GM12874 (cell line): ENCODE measurements around the gene ARHGEF6.

Experiments
- TF ChIP-seq, protein P1 (sequence below): IDR thresholded peaks from 2 replicates; pipeline ENCODE4 v1.5.1; 2011; ENCODE audit warnings: low read depth, mild to moderate bottlenecking, control low read depth, low read length, moderate library complexity; ENCODE audit not compliant: insufficient read depth

Gene ARHGEF6

DNA sequence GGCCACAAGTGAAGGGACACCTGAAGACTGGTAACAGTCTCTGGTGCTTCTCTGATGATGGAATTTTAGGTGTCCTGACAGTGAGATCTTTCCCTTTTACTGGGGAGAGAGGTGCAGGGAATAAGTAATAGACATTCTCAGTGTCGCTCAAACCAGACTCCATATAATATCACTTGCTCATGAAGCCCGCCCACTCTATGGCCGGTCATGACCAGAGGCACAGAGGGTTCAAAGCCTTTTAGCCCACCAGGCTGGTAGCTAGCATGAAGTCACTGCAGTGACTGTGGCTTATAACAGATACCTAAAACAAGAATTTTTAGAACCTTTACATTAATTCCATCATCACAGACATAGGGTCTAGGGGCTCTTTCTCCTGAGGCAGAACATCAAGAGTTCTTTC, 129.9 kb downstream of the ARHGEF6 start:
- TF ChIP-seq, protein P1, sequence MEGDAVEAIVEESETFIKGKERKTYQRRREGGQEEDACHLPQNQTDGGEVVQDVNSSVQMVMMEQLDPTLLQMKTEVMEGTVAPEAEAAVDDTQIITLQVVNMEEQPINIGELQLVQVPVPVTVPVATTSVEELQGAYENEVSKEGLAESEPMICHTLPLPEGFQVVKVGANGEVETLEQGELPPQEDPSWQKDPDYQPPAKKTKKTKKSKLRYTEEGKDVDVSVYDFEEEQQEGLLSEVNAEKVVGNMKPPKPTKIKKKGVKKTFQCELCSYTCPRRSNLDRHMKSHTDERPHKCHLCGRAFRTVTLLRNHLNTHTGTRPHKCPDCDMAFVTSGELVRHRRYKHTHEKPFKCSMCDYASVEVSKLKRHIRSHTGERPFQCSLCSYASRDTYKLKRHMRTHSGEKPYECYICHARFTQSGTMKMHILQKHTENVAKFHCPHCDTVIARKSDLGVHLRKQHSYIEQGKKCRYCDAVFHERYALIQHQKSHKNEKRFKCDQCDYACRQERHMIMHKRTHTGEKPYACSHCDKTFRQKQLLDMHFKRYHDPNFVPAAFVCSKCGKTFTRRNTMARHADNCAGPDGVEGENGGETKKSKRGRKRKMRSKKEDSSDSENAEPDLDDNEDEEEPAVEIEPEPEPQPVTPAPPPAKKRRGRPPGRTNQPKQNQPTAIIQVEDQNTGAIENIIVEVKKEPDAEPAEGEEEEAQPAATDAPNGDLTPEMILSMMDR: no peak

DNA sequence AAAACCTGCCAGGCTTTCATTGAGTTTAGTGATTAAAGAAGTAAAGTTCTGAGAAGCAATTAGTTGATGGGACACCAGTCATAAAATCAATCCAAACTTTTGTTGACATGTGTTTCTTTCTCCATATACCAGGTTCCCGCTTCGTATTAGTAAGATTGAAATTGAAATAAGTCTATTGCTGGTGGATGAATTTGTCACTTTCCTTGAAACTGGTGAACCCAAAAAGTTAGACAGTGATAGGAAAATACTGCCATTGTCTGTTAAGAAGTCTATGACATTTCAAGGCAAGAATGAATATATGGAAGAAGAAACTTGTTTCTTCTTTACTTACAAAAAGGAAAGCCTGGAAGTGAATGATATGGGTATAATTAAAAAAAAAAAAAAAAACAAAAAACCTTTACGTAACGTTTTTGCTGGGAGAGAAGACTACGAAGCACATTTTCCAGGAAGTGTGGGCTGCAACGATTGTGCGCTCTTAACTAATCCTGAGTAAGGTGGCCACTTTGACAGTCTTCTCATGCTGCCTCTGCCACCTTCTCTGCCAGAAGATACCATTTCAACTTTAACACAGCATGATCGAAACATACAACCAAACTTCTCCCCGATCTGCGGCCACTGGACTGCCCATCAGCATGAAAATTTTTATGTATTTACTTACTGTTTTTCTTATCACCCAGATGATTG, 132.9 kb downstream of the ARHGEF6 start, which contains the start of gene CD40LG:
Gene CD40LG, plus strand, starts transcription at position 482 of the 684 bp plus-strand sequence. Its CDS starts 91 bp downstream, at position 573.
- TF ChIP-seq, protein P1: no peak

DNA sequence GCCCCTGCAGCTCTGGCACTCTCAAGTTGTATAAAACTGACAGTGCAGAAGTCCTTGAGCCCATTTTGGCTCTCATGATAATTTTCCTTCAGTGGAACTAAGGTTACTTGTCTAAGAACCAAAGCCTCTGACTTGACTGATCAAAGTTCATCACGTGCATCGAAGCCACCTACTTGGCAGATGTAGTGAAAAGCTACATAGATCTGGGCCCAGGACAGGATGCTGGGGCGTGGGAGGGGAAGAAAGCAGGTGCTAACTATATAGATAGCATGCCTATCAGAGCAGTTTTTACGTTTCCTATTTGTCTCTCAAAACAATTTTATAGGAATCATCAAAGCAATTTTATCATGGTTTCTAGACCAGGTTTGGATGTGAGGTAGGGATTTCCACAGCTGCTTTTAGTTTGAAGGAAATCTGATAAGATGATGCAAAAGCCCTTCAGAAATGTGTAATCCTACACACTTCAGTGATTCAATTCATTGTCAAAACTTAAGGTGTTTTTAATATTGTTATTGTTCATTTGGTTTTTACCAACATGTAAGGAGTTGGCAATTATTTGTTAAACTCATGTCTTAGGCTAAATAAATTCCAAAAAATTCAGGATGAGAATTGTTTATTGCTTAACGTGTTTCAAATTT, 134.0 kb downstream of the ARHGEF6 start:
- TF ChIP-seq, protein P1: no peak

DNA sequence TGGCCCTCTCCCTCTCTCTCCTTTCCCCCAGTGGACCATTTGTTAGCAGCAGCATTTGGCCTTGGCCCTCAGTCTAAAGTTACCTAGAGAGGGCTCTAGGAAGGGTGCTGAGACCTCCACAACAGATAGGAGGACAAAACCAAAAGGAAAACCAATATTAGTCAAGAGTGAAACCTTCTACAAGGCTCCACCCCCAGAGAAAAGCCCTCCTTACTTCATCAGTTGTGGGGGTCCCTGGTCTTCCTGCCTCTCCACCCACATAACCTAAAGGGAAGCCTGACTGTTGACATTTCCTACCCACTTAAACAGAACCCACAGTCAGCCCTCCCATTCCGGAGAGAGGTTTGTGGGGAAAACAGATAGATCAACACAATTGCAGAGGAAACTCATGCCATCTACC, 137.5 kb downstream of the ARHGEF6 start:
- TF ChIP-seq, protein P1: no peak

DNA sequence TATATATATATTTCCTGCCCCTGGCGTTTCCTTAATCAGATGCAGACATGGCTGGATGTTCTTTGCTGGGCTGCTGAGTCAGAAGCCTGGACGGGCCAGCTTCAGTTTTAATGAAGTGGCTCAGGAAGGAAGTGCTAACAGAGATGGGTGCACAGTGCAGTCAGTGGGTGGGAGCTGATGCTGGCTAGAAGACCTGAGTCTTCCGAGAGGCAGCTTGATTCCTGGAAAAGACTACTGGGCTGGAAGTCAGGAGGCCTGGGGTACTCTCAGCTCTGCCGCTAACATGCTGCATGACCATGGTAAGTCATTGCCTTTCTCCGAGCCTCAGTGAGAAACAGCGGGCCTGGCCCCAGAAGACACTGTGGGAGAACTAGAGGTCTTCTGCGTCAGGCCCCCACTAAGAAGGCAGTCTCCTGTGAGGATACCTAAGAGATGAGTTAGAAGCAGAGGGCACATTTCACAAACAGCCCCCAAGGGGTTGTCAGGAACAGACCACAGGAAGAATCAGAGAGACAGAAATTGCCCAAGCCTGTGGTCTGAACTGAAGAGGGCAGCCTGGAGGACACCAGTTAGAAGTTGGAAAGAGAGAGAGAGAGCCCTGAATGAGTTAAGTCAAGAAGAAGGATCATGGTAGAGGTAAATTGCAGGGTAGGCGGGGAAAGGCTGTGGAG, 141.1 kb downstream of the ARHGEF6 start:
- TF ChIP-seq, protein P1: no peak

DNA sequence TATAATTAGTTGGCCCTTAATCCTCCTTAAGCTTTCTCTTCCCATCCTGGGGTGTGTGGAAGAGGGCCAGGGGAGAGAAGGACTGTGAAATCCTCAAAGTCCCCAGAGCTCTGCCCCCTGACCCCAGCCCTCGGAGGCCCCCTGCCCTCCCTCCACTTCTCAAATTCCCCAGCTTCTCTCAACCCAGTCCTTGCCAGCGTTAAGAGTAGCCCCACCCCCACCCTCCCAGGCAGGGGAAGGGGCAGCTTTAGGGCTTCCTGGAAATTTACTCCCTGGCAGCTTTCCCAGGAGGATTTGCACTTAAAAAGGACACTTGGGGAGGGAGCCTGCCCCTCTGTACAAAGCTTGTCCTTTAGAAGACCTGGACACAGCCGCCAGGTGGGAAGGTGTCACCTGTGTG, 144.6 kb downstream of the ARHGEF6 start:
- TF ChIP-seq, protein P1: no peak

DNA sequence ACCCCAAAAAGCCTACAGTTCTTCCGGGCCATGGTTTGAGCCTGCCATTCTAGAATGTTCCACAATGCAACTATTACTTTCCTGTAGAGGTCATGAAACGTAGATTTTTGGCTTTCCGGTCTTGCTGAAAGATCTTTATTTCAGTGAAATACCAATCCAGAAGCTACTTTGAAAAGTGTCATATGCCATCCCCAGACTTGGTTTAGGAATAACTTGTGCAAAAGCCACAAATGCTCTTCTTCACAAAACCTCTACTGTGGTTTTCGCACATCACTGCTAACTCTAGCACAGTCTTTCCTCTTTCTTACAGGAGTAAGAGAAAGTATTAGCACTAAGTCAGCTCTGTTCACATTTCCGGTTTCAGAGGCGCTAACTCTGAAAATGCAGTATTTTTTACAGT, 145.5 kb downstream of the ARHGEF6 start:
- TF ChIP-seq, protein P1: no peak
